Measurements from ENCODE around the gene SERPINF2.
"Not testable (repeated sequence)": the region's sequence is repeated elsewhere in the genome, so short reads cannot be mapped to it uniquely, and the experiment has no call there.

Gene SERPINF2

GRCh38 chr17:1742371-1743087 lies at the start of gene SERPINF2:
Gene SERPINF2 (plus strand): TSS chr17:1742871. CDS start chr17:1744996, 2,125 bp downstream.
- H3K4me3 ChIP-seq (ENCODE audit: low read depth, low read length): no peak within 1 kb of the TSS

GRCh38 chr17:1693339-1693738 lies 49.3 kb upstream of the SERPINF2 start:
- H3K4me3 ChIP-seq (ENCODE audit: low read depth, low read length): no peak overlapping the region

GRCh38 chr17:1695365-1695764 lies 47.3 kb upstream of the SERPINF2 start:
- H3K4me3 ChIP-seq (ENCODE audit: low read depth, low read length): no peak overlapping the region

- no peak overlapping the region for H3K4me3 ChIP-seq (ENCODE audit: low read depth, low read length)
Measured at GRCh38 chr17:1697681-1698080, 45.0 kb upstream of the SERPINF2 start.

- not testable (repeated sequence) for H3K4me3 ChIP-seq (ENCODE audit: low read depth, low read length)
Measured at GRCh38 chr17:1699891-1700290, 42.8 kb upstream of the SERPINF2 start.

GRCh38 chr17:1703063-1703462 lies 39.6 kb upstream of the SERPINF2 start:
- H3K4me3 ChIP-seq (ENCODE audit: low read depth, low read length): no peak overlapping the region

GRCh38 chr17:1705004-1705403 lies 37.7 kb upstream of the SERPINF2 start:
- no peak overlapping the region for H3K4me3 ChIP-seq (ENCODE audit: low read depth, low read length)

- no peak overlapping the region for H3K4me3 ChIP-seq (ENCODE audit: low read depth, low read length)
Measured at GRCh38 chr17:1707107-1707506, 35.6 kb upstream of the SERPINF2 start.

- not testable (repeated sequence) for H3K4me3 ChIP-seq (ENCODE audit: low read depth, low read length)
Measured at GRCh38 chr17:1708791-1709346, 33.8 kb upstream of the SERPINF2 start.

- no peak overlapping the region for H3K4me3 ChIP-seq (ENCODE audit: low read depth, low read length)
Measured at GRCh38 chr17:1709403-1709951, 33.2 kb upstream of the SERPINF2 start.

GRCh38 chr17:1709971-1710806 lies 32.5 kb upstream of the SERPINF2 start, which contains the start of gene TLCD2:
Gene TLCD2 (minus strand): TSS chr17:1710377. CDS start chr17:1710242, 135 bp downstream.
- peak within 1 kb of the TSS; percentile 54 for H3K4me3 ChIP-seq (ENCODE audit: low read depth, low read length)

- peak overlapping the region; percentile 54 for H3K4me3 ChIP-seq (ENCODE audit: low read depth, low read length)
Measured at GRCh38 chr17:1710807-1711553, 31.7 kb upstream of the SERPINF2 start.

- no peak overlapping the region for H3K4me3 ChIP-seq (ENCODE audit: low read depth, low read length)
Measured at GRCh38 chr17:1711804-1712203, 30.9 kb upstream of the SERPINF2 start.

GRCh38 chr17:1712271-1712670 lies 30.4 kb upstream of the SERPINF2 start:
- no peak overlapping the region for H3K4me3 ChIP-seq (ENCODE audit: low read depth, low read length)

- no peak overlapping the region for H3K4me3 ChIP-seq (ENCODE audit: low read depth, low read length)
Measured at GRCh38 chr17:1713160-1713877, 29.4 kb upstream of the SERPINF2 start.

- H3K4me3 ChIP-seq (ENCODE audit: low read depth, low read length): peak overlapping the region; percentile 72
Measured at GRCh38 chr17:1713878-1714426, 28.7 kb upstream of the SERPINF2 start.

GRCh38 chr17:1714427-1714979 lies 28.2 kb upstream of the SERPINF2 start:
- H3K4me3 ChIP-seq (ENCODE audit: low read depth, low read length): peak overlapping the region; percentile 72

- peak overlapping the region; percentile 72 for H3K4me3 ChIP-seq (ENCODE audit: low read depth, low read length)
Measured at GRCh38 chr17:1714980-1715802, 27.5 kb upstream of the SERPINF2 start.

- peak overlapping the region; percentile 72 for H3K4me3 ChIP-seq (ENCODE audit: low read depth, low read length)
Measured at GRCh38 chr17:1715803-1716075, 26.9 kb upstream of the SERPINF2 start.

Measured in iPS-11a (cell line).